GM21786 (cell line): Measurements from ENCODE around the gene TYW1.
"Not testable (repeated sequence)": the region's sequence is repeated elsewhere in the genome, so short reads cannot be mapped to it uniquely, and the experiment has no call there.

Experiments used
- ATAC-seq: cut with Tn5 transposase; IDR thresholded peaks from one replicate; pipeline ENCODE4 v1.9.1; 2021; ENCODE audit not compliant: unreplicated experiment

Gene TYW1

DNA sequence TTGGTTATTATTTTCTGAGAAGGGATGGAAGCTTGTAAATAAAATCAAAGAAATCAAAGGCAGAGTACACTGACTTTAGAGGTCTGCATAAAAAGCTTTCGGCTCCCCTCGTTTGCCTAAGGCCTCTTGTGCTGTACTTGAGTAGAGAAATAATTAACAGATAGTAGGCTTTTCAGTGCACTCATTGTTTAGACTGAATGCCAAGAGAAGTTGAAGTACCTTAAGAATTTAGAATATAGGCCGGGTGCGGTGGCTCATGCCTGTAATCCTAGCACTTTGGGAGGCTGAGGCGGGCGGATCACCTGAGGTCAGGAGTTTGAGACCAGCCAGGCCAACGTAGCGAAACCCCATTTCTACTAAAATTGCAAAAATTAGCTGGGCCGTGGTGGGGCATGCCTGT is 232.4 kb downstream of the TYW1 start:
- ATAC-seq: not testable (repeated sequence)

- not testable (repeated sequence) for ATAC-seq
Measured at GRCh38 chr7:67230029-67230428, 233.4 kb downstream of the TYW1 start.

DNA sequence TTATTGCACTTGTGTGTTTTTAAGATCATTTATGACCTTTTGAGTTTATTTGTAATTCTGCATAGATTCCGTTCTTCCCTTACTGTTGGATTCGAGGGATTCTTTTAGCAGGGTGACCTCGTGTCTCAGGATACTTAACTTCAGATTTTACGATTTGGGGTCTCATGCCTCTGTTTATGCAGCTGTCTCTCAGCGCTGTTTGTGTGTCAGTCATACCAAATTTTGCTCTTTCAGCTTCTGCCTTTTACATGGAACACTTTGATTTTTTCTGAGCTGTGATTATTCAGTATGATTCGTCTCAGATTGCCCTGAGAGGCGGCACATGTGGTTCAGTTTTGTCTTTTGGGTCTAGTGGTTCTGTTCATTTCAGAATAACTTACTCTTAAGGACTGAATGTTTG is 236.9 kb downstream of the TYW1 start:
- ATAC-seq: not testable (repeated sequence)

DNA sequence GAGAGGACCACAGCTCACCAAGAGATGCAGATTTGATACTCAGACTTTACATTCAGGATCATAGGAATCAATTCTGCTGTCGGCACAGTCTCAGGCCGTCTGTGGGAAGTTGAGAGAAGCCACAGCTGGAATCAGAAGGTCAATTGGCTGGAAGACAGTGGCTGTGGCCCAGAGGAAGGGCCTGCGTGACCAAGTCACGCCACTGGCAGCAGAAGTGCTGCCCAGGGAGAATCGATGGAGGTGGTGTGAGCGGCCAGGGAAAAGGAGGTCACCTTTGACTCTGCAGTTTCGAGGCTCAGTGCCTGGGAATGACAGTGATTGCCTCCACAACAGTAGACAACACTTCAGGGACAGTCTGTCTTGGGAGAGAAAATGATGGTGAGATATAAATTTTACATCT is 239.6 kb downstream of the TYW1 start:
- ATAC-seq: not testable (repeated sequence)

DNA sequence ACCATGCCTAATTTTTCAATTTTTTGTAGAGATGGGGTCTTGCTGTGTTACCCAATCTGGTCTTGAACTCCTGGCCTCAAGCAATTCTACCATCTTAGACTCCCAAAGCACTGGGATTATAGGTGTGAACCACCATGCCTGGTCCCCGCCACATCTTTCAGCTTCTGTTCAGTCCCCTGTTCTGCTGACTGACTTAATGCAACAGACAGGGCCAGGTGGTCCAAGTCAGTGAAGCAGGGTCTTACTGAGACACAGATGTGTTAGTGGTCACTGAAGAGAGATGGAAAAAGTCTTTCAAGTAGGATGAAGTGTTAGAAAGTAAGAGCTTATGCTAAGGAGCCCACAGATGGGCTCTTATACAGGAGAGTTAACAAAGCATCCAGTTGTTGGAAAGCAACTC is 246.2 kb downstream of the TYW1 start:
- ATAC-seq: not testable (repeated sequence)

DNA sequence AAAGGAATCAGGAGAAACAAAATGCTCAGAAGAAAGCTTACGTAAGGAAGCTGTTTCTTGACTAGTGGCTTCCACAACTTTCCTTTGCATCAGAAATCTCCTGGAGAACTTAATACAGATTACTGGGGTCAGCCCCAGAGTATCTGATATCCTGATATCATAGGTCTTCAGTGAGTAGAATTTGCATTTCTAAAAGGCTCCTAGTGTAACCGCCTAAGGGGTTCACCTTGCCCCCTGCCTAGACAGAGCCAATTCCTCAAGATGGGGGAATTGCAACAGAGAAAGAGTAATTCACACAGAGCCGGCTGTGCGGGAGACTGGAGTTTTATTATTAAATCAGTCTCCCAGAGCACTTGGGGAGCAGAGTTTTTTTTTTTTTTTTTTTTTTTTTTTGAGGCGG is 251.7 kb downstream of the TYW1 start:
- ATAC-seq: not testable (repeated sequence)

DNA sequence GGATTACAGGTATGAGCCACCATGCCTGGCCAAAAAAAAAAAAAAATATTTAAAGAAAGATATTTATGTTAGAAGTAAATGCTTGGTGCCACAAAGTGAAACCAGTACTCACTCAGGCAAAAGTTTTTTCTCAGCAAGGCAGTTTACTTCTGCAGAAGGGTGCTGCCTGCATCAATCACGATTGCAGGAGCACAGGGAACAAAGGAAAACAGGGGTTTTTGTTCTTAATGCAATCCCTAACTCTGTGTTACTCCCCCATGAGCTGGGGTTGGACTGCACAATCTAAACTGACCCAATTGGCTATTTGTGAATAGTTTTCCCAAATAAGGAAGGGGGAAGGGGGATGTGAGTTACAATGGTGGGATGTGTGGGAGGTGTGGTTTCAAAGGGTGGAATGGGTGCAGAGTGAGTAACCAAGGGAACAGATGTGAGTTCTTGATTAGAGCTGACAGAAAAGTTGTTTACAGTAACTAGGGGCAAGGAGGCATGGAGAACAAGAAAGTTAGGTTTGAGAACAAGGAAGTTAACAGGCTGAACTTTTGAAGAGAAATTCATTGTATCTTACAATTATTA is 255.4 kb downstream of the TYW1 start:
- no peak for ATAC-seq

DNA sequence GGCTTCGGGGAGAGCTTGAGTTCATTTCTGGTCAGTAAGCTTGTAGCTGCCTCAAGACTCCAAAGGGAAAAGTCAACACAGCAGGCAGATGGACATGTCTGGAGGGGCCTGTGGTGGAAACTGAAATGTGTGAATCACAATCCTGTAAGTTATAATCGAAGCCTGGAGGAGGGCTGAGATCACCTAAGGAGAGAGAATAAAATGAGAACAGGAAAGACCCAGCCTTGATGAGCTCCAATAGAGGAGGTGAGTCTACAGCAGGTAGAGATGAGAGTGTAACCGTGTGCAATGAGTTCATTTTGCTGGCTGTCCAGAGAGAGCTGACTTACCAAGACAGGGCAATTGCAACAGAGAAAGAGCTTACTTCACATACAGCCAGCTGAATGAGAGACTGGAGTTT is 258.4 kb downstream of the TYW1 start:
- ATAC-seq: not testable (repeated sequence)

- not testable (repeated sequence) for ATAC-seq
Measured at GRCh38 chr7:67257779-67258178, 261.1 kb downstream of the TYW1 start.

GRCh38 chr7:67259363-67259762 is 262.7 kb downstream of the TYW1 start:
- not testable (repeated sequence) for ATAC-seq

DNA sequence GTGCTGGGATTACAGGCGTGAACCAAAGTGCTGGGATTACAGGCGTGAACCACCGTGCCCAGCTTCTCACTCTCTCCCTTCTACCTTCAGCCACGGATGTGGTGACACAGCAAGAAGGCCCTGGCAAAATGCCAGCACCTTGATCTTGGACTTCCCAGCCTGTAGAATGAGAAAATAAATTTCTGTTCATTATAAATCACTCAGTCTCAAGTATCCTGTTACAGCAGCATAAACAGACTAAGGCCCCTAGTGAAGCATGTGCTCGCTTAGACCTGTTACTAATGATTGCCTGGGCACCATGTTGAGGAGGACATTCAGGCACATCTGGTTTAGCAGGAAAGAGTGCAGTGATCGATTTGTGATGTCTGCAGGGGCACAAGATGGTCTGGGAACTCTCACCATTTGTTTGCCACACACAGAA is 263.5 kb downstream of the TYW1 start:
- ATAC-seq: not testable (repeated sequence)

- not testable (repeated sequence) for ATAC-seq
Measured at GRCh38 chr7:67264000-67264399, 267.4 kb downstream of the TYW1 start.

DNA sequence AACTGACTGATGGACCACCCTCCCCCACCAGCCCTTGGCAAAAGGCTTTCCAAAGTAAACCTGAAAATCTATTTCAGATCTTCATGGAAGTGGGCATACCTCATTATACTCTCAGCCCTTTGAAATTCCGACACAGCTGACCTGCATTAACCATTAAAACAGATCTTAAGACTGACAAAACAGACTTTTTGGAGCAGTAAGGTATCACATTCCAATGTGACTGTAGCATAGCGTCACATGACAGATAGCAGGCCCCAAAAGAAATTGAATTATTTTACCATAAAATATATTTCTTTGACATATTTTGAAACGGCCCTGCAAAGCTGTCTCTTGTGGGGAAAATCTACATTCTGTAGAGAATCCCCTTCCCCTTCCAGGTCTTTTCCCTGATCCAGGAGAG is 269.4 kb downstream of the TYW1 start:
- ATAC-seq: not testable (repeated sequence)

DNA sequence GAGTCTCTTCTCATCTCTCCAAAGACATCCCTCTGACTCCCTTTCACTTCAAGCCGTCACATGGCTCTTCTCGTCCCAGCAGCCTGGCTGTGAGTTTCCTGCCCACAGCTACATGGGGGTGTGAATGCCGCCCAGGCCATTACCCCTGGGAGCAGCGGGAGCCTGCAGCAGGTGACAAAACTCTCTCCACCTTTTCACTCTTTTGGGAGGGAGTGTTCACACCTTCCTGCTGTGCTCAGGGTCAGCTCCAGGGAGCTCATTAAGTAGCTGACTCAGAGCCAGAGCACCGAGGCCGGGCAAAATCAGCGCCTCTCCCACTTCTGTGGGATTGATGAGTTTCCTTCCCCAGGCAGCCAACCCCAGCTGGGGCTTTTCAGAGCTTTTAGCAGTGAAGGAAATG is 271.3 kb downstream of the TYW1 start:
- ATAC-seq: no peak

DNA sequence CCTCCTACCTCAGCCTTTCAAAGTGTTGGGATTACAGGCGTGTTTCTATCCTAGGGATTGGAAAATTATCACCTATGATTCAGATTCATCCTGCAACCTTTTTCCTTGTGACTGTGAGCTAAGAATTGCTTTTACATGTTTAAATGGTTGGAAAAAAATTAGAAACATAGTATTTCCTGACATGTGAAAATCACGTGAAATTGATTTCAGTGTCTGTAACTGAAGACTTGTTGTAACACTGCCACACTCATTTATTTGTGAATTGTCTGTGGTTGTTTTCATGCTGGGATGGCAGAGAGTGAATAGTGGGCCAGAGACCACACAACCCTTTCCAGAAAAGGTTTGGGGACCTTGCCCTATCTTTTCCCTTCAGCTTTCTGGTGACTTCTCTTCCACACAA is 273.3 kb downstream of the TYW1 start:
- not testable (repeated sequence) for ATAC-seq
